ENCODE measurements around the gene ERGIC1. TPM values are rescaled to one million over a fixed set of nuclear protein-coding genes. Genes with fewer than 3 reads are reported as not detected.
A peak's percentile ranks its signal among the peaks of the same experiment; 100 is the strongest.

ERGIC1 gene
- total and polyA plus RNA-seq, 2 of the 13 experiments (the other 11 are each of a cell fraction or from before 2014, with no cell fraction given) = 78.5 to 184 TPM

DNA sequence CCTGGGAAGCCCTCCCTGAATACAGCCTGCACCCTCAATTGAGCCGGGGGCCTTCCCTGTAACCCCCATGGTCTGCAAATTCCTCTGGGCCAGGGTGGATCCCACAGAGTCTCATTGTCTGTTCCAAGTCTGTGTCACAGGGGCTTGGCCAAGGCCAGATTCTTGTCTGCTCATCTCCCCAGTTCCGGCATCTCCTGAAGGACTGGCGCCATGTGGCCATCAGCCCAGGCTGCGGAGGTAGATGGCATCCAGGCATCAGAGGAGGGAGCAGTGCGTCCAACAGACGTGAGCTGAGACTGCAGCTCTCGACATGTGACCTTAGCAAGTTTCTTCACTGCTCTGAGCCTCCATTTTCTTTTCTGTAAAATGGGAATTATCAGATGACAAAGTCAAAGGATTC lies 87.9 kb downstream of the ERGIC1 start:
- H3K4me3 ChIP-seq (replicated peaks in 1 of 3; ENCODE audit: insufficient read depth in 1 of 3, low read depth in 2 of 3, low read length in 3 of 3) = no peak overlapping the region
- ATAC-seq (no peak), DNase-seq (ENCODE audit: low spot score) (no peak), FAIRE-seq (no peak)
- ChIA-PET POLR2A (no interaction called here), CTCF (ENCODE audit: low intra/inter-chr PET ratio, low total read pairs) (no interaction called here)
- H2AFZ ChIP-seq (ENCODE audit: low read length) = no peak overlapping the region
- no peak overlapping the region for H3K9ac ChIP-seq (ENCODE audit: insufficient read depth, low read depth, low read length)
- WGBS (ENCODE audit: low lambda C conversion rate) = 96% methylated on average over 6 of the region's 7 CpGs
- no TSS peak for BruUV-seq (replicated peaks)
- peaks cover 5% of the 10 kb centered on the region; the same call in 1 of the 2 replicates for H3K4me1 ChIP-seq (ENCODE audit: insufficient read depth, low read length)
- no peak overlapping the region for H3K4me2 ChIP-seq (ENCODE audit: low read depth, low read length)
- no peaks in the 10 kb centered on the region for H3K27me3 ChIP-seq (ENCODE audit: control insufficient read depth in 1 of 2, insufficient read depth in 2 of 2, low read length in 2 of 2)
- no peaks in the 10 kb centered on the region for H3K9me3 ChIP-seq (ENCODE audit: low read length)
- H3K27ac ChIP-seq (ENCODE audit: extremely low read length, insufficient read depth, low read length) = no peak overlapping the region
- H4K20me1 ChIP-seq (ENCODE audit: insufficient read depth, low read length) = no peaks in the 10 kb centered on the region
- intact Hi-C loops (cut with micrococcal nuclease; ENCODE audit: unreplicated experiment) = no loop called here
- in situ Hi-C loops (cut with HindIII; ENCODE audit: extremely low pct_ligation_motif_present, low pct_unique_long_range_greater_than_20kb) = loop anchor here (10.0 kb wide), 1 partner anchor 447 kb away; no protein-coding TSS in a partner anchor
- no peaks in the 10 kb centered on the region for H3K79me2 ChIP-seq (ENCODE audit: insufficient read depth, low read length)
- TF ChIP-seq ZNF263 (CRISPR knock-in tag; IDR thresholded peaks at IDR 0.05) = no peak
- no peak for TF ChIP-seq ZNF143 (CRISPR knock-in tag; IDR thresholded peaks at IDR 0.05)
- TF ChIP-seq ZNF629 (CRISPR knock-in tag; conservative IDR thresholded peaks at IDR 0.05) = peak; percentile 62
- no peak for TF ChIP-seq U2AF2 (IDR thresholded peaks at IDR 0.05; ENCODE audit: low read depth, low read length)
- no peak for TF ChIP-seq PAWR (CRISPR knock-in tag; IDR thresholded peaks at IDR 0.05; ENCODE audit: borderline replicate concordance)
- TF ChIP-seq SOX13 (IDR thresholded peaks at IDR 0.05) = no peak
- no peak for TF ChIP-seq SOX13 (CRISPR knock-in tag; conservative IDR thresholded peaks at IDR 0.05 in 1 of 2, IDR thresholded peaks at IDR 0.05 in 1 of 2)
- TF ChIP-seq, protein P1, sequence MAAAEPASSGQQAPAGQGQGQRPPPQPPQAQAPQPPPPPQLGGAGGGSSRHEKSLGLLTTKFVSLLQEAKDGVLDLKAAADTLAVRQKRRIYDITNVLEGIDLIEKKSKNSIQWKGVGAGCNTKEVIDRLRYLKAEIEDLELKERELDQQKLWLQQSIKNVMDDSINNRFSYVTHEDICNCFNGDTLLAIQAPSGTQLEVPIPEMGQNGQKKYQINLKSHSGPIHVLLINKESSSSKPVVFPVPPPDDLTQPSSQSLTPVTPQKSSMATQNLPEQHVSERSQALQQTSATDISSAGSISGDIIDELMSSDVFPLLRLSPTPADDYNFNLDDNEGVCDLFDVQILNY (CRISPR knock-in tag; conservative IDR thresholded peaks at IDR 0.05) = no peak
- no peak for TF ChIP-seq RBAK (CRISPR knock-in tag; IDR thresholded peaks at IDR 0.05)
- peaks cover 31 to 78% of the 10 kb centered on the region in 2 experiments for H3K36me3 ChIP-seq (replicated peaks in 1 of 2; ENCODE audit: control insufficient read depth in 1 of 2, insufficient read depth in 2 of 2, low read length in 2 of 2)

DNA sequence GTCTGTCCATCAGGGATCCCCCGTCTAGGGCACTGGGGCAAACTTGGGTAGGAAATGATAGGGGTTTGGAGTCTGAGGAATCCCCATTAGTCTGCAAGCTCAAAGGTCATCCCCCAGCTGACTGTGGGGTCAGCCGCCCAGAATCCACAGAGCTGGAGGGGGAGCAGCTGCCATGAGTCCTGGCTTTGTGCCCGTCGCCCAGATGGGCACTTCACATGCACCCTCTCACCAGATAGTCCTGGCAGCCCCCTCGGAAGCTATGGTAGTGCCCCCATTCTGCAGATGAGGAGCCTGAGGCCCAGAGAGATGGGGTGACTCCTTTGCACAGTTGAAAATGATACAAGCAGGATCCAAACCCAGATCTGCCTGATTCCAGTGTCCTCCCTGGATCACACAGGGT lies 89.5 kb downstream of the ERGIC1 start:
- Histone ChIP-seq H3K9me3 (ENCODE audit: low read length) (no peaks in the 10 kb centered on the region), H3K9ac (ENCODE audit: insufficient read depth, low read depth, low read length) (no peak overlapping the region), H3K27ac (ENCODE audit: extremely low read length, insufficient read depth, low read length) (no peak overlapping the region), H3K79me2 (ENCODE audit: insufficient read depth, low read length) (no peaks in the 10 kb centered on the region), H3K4me3 (replicated peaks in 1 of 3; ENCODE audit: insufficient read depth in 1 of 3, low read depth in 2 of 3, low read length in 3 of 3) (no peak overlapping the region), H2AFZ (ENCODE audit: low read length) (no peak overlapping the region), H4K20me1 (ENCODE audit: insufficient read depth, low read length) (no peaks in the 10 kb centered on the region), H3K4me1 (ENCODE audit: insufficient read depth, low read length) (peaks cover 5% of the 10 kb centered on the region; the same call in 1 of the 2 replicates), H3K4me2 (ENCODE audit: low read depth, low read length) (no peak overlapping the region), H3K36me3 (replicated peaks in 1 of 2; ENCODE audit: control insufficient read depth in 1 of 2, insufficient read depth in 2 of 2, low read length in 2 of 2) (peaks cover 28 to 78% of the 10 kb centered on the region in 2 experiments), H3K27me3 (ENCODE audit: control insufficient read depth in 1 of 2, insufficient read depth in 2 of 2, low read length in 2 of 2) (no peaks in the 10 kb centered on the region)
- WGBS (ENCODE audit: low lambda C conversion rate) = 93% methylated on average over 3 of the region's 5 CpGs
- DNase-seq (ENCODE audit: low spot score) (no peak), ATAC-seq (no peak), FAIRE-seq (no peak)
- TF ChIP-seq, protein P2, sequence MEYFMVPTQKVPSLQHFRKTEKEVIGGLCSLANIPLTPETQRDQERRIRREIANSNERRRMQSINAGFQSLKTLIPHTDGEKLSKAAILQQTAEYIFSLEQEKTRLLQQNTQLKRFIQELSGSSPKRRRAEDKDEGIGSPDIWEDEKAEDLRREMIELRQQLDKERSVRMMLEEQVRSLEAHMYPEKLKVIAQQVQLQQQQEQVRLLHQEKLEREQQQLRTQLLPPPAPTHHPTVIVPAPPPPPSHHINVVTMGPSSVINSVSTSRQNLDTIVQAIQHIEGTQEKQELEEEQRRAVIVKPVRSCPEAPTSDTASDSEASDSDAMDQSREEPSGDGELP (IDR thresholded peaks at IDR 0.05; ENCODE audit: borderline replicate concordance, low read depth) = peak; percentile 33; the same call in 1 of the 2 replicates
- TF ChIP-seq RBM22 (optimal IDR thresholded peaks at IDR 0.05; ENCODE audit: low read length) (peak; percentile 57), POLR2G (IDR thresholded peaks at IDR 0.05; ENCODE audit: low read depth, low read length) (0 out of 2 replicates have a peak, but pooled peaks have one; percentile 15), CC2D1A (CRISPR knock-in tag; IDR thresholded peaks at IDR 0.05) (no peak), ZNF629 (CRISPR knock-in tag; conservative IDR thresholded peaks at IDR 0.05) (peak; percentile 50)
- BruUV-seq (replicated peaks) = no TSS peak
- ChIA-PET POLR2A (no interaction called here), CTCF (ENCODE audit: low intra/inter-chr PET ratio, low total read pairs) (no interaction called here)
- in situ Hi-C loops (cut with HindIII; ENCODE audit: extremely low pct_ligation_motif_present, low pct_unique_long_range_greater_than_20kb) = loop anchor here (10.0 kb wide), 1 partner anchor 449 kb away; no protein-coding TSS in a partner anchor
- intact Hi-C loops (cut with micrococcal nuclease; ENCODE audit: unreplicated experiment) = no loop called here
